Stimulated activated CD4-positive, alpha-beta T cell treated with anti-CD3 and anti-CD28 coated beads, TNF-alpha, amount 100 ng/mL, for 1 hour (primary cell): Measurements from ENCODE around the gene SRSF1.

Source experiments
- DNase-seq, 3 donors: peaks; one replicate each; pipeline ENCODE4 v3.0.0-alpha.2; 2020; ENCODE audit warnings: low read depth in 3 of 3, low spot score in 1 of 3

SRSF1 gene

DNA sequence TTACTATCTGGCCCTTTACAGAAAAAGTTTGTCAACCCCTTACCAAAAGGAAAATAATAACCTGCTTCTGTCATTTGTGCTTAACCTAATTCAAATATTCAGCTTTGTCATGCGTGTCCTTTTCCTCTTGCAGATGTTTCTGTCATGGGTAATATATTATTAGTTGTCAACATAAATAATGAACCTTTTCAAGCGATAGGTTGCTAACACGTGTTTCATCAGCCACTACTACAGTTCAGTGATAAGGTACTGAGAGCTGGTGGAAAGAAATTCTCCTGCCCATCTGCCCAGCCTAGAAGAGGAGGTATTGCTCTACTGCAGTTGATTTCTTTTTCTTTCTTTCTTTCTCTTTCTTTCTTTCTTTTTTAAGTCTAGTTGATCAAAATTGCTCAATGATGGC lies 12.0 kb upstream of the SRSF1 start:
- no peak for DNase-seq

DNA sequence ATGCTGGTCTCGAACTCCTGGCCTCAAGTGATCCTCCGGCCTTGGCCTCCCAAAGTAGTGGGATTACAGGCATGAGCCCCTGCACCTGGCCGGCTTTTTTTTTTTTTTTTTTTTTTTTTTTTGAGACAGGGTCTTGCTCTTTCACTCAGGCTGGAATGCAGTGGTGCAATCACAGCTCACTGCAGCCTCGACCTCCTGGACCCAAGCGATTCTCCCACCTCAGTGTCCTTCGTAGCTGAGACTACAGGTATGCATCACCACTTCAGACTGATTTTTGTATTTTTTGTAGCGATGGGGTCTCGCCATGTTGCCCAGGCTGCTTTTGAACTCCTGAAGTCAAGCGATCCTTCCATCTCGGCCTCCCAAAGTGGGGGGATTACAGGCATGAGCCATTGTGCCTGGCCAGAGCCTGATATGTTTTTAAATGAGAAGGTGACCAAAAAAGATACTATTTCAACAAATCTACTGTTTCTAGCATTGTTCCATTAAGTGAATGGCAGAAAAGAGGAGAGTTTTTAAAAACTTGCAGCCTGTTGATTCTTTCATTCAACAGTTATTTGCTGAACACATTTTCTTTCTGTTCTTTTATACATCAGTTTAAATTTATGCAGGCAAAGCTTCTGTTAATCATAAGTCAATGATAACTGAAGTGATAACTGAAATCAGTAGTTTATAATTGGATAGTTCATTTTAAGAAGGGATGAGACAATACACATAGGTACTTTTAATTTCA lies 3.2 kb upstream of the SRSF1 start:
- DNase-seq = no peak

- no peak for DNase-seq
These were observed 998 bp upstream of the SRSF1 start for GRCh38 chr17:58007781-58008706.

- DNase-seq = peak in 2 of 3 donors; percentile 10 to 63
These were observed 504 bp downstream of the SRSF1 start for GRCh38 chr17:58006560-58006923.

DNA sequence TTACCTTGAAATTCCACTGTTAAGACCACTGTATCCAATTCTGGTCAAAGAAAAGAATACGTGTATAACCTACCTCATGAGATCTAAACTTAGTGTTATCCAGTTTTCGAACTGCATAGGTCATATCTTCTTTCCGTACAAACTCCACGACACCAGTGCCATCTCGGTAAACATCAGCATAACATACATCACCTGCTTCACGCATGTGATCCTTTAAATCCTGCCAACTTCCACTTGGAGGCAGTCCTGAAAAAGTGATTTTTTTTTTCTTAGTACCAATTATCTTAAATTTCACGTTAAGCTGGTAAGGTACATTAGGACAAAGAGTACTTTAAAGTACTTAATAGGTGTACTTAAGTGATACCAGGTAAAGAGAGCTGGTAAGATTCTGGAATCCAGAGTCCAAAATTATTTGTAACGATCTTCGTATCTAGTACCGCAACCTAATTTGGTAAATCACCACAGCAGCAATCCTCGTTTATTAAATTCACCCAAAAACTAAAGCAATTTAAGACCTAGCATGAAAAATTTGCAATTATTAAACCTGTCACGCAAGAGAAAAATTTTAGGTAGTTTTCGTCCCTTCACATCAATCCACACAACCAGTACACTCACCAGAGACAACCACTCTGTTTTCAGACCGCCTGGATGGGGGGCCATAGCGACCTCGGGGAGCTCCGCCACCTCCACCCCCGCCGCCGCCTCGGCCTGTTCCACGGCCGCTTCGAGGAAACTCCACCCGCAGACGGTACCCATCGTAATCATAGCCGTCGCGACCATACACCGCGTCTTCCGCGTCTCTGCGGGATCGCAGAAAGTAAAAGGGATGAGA lies 1.1 kb downstream of the SRSF1 start:
- no peak for DNase-seq

DNA sequence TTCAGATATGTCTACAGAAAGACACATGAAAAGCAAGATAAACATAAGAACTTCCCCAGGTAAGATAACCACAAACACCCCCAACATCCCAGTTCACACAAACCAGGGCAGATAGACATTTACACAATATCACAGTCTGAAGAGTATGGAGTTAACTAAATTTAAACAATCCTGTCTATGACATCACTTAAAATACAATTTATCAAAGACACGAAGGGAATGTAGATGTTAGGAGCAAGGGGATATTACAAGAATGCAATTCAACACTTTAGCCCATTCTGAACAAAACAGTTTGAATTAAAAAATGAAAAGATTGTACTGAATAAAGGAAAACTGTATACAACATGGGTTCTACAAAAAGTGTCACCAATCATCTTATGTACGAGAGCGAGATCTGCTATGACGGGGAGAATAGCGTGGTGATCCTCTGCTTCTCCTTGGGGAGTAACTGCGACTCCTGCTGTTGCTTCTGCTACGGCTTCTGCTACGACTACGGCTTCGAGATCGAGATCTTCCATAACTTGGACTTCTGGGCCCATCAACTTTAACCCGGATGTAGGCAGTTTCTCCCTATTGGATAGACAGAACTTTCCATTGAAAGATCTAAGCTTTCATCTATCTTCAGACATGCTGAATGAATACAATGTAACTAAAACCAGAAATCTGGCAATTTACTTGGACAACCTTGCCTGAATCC lies 1.9 kb downstream of the SRSF1 start:
- DNase-seq = no peak

GRCh38 chr17:58004060-58004459 lies 3.0 kb downstream of the SRSF1 start:
- no peak for DNase-seq

DNA sequence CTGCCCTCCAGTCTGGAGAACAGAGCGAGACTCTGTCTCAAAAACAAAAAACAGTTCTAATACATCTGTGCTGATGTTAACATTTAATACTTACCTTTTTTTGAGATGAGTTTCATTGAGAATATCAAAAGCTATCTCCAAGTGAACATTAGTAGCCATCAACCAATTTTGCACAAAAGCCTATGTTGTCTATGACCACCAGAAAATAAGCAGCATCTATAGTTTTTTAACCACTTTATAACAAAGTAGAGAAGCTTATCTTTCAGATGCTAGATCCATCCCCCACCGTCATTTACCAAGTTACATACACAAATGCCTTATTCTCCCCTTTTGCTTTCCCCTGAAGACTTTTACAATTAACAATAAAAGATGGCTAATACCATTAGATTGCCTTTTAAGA lies 4.1 kb downstream of the SRSF1 start:
- DNase-seq = no peak

DNA sequence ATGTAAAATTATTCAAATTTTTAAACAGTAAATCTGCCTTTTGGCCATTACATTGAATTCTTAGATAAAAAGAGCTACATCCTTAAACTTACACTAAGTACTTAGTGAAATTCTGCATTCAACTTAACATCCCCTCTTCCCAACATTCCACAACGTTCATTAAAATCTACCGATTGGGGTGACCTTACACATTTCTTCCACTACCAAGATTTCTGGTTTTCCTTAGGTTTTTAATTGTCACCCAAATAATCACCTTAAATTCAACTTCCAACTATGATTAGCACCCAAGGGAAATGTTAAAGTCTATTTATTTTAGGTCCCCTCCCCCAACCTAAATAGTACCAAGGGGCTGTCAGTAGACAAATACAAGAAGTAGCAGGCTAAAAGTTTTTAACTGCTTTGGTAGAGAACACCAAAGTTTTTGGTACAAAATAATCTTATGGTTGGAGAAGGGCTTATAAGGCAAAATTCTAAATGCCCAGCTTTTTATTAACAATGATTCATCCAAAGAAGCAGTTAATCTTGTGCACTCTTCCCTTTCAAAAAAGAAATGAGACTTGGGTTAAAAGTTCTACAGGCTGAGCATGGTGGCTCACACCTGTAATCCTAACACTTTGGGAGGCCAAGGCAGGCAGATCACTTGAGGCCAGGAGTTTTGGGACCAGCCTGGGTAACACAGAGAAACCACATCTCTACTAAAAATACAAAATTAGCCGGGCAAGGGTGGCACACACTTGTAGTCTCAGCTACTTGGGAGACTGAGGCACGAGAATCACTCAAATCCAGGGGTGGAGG lies 4.7 kb downstream of the SRSF1 start:
- DNase-seq = no peak

- no peak for DNase-seq
These were observed 5.5 kb downstream of the SRSF1 start for GRCh38 chr17:58001461-58002124.

DNA sequence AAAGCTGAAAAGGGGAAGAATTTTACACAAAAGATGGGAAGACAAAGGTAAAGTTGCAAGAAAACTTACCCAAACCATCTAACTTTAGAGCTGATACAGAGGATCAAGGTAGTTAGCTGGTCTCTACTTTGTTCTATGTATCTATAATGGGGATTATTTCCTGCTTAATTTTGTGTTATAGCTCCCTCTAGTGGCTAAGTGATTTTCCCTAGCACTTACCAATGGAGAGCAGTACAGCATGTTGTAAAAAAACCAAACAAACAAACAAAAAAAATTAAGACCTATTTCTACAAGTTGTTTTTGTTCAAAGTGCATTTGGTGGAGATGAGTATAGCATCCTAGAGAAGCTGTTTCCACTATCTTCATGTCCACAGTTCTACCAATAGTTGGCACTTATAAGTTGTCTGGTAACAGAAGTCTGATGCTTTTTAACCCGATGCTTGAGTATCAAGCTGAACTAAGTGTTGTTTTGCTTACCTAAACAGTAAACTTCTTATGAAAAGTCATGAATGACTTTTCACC lies 7.5 kb downstream of the SRSF1 start:
- DNase-seq = no peak

DNA sequence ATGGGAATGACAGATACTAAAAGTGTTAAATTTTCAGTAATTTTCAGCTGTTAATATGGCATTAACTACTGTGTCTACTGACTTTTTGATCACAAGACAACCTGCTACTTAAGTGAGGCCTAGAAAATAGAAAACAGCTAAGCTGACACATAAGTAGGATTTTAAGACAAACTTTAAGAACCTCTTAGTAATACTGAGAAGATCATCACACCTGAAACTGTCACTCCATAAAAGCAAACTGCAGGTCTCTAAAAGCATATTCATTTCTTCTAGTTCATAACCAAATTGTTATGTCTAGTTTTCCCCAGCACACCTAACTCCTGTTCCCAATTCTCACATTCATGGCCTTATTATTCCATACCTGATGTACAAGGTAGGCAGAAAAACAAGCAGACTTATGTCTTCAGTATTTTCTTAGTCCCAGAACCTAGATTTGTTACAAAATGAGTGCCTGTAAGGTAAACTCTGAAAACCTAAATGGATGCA lies 8.0 kb downstream of the SRSF1 start:
- no peak for DNase-seq

GRCh38 chr17:57997085-57997809 lies 9.8 kb downstream of the SRSF1 start:
- DNase-seq = no peak

- DNase-seq = no peak
These were observed 11.7 kb downstream of the SRSF1 start for GRCh38 chr17:57995076-57995956.

- no peak for DNase-seq
These were observed 12.6 kb downstream of the SRSF1 start for GRCh38 chr17:57994436-57994835.

GRCh38 chr17:57993471-57994365 lies 13.3 kb downstream of the SRSF1 start:
- DNase-seq = no peak

DNA sequence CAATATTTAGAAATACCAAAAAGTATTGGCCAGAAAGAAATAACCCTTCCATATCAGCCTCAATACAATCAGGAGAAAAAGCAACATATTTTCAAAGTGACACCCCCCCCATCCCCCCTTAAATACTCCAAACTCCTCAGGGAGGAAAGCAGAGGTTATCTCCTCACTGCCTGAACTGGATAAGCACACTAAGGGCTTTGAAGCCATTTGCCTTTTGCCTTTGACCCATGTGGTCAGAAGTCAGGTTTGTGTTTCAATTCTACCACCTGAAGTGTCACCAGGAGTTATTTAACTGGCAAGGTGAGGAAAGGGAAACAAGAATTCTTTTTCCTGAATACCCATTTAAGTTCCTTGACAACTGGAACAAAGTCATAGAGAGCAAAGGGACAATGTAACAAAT lies 15.5 kb downstream of the SRSF1 start:
- DNase-seq = no peak
